ENCODE results near the gene IL1RL1.
A peak's percentile ranks its signal among the peaks of the same experiment; 100 is the strongest.
"Not testable (repeated sequence)": the region's sequence is repeated elsewhere in the genome, so short reads cannot be mapped to it uniquely, and the experiment has no call there.

IL1RL1 gene

DNA sequence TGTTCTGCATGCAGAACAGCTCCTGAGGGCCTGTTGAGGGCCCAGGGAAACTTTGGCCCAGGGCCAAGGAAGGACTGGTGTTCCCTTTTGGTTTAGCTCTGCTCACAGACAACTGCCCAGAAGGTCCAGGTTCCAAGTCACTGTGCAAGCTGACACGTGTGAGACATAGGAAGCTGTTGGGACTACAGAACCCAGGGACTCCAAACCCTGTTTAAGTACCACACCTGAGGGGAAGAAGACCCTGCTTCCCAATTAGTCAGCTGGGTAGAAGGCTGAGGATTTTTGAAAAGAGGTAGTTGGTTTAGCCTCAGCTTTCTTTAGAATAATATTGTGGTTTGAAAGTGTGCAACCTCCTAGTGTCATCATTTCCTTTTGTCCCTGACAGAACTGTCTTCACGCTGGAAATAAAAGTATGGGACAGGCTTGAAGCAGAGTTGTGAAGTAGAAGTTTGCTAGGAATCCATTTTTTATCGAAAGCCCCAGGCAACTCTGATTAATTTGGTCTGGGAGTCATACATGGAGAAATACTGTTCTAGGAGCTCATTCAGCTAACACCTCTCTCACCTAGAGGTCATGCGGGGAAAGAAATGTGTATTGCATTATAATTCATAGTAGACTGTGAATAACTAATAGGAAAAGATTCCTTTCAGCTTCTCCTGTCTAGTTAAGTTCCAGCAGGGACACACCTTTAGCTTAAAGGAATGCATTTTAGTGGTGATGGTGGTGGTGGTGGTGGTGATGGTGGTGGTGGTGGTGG is 19.9 kb upstream of the IL1RL1 start:
- FAIRE-seq (no peak), DNase-seq (ENCODE audit: low spot score) (no peak)

DNA sequence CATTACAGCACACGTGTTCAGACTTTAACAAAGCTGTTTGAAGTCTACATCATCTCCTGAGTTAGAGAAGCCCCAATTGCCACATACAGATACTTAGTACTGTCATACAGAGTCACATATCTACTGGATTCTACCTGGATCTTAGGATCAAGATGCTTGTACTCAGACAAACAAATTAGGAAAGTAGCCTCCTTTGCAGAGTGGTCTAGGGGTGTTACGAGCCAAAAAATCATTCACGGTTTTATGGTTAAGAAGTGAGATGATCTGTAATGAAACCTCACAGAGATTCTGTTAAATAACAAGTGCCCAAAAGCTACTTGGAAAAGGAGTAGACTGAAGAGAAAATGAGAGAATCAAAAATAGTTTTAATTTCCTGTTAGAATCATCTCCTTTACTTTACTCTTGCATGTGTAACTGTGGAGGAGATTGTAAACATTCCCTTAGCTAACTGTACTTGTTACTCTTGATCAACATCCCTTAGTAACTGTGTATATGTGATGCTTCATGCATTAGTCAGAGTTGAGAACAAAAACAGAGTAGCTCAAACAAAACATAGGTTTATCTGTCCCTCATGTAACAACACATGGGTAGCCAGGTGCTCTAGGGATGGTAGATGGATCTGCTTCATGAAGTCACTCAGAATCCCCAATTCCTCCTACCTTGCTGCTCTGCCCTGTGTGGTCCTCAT is 16.4 kb upstream of the IL1RL1 start:
- no peak for DNase-seq (ENCODE audit: low spot score)
- no peak for FAIRE-seq

DNA sequence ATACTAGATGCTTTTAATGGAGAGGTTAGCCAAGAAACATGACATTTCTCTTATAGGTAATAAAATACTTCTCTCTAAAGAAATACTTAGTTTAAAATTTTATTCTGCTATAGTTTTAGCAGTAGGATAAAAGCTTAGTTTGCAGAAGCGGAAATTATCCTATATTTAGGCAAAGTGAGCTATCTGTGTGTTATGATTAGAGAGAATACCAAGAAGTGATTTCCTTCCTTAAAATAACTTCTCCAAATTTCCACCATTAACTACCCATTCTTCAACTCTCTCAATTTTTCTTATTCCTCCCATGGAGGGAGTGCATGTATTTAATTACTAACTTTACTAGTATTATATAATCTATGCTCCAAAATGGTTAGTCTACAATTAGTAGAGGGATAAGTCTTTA is 15.8 kb upstream of the IL1RL1 start:
- no peak for FAIRE-seq
- no peak for DNase-seq (ENCODE audit: low spot score)

DNA sequence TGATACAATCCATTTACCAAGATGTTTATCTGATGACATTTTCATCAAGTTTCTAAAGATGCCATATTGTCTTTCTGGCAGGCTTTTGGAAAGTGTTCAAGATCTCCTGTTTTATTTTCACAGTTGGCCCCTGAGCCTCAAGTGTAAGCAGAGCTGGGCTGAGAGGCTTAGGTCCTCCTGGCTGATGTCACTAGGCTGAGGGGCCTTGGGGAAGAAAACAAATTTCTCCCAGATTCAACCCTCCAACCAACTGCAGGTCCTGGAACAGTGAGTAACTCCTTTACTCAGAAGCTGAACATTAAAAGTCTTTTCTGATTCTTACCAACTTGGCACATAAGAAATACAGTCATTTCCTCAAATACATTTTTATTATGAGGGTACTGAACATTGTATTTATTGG is 14.9 kb upstream of the IL1RL1 start:
- DNase-seq (ENCODE audit: low spot score) (no peak), FAIRE-seq (no peak)

DNA sequence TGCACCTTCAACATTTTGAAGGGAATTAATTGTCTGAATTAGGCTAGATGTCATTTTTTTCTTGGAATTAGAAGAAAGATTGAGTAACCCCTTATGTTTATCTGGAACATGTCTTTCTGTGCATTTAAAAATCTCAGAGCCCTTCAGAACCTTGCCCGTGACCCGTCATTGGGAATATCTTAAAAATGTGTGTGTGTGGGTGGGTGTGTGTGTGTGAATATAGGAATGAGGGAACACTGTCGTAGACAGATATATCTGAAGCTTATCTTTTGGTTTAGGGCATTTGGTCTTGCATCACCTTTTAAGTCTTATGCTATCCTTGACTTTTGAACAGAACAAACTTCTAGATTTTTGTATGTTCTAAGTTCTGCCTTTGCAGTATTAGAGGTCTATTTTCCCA is 13.5 kb upstream of the IL1RL1 start:
- FAIRE-seq = no peak

DNA sequence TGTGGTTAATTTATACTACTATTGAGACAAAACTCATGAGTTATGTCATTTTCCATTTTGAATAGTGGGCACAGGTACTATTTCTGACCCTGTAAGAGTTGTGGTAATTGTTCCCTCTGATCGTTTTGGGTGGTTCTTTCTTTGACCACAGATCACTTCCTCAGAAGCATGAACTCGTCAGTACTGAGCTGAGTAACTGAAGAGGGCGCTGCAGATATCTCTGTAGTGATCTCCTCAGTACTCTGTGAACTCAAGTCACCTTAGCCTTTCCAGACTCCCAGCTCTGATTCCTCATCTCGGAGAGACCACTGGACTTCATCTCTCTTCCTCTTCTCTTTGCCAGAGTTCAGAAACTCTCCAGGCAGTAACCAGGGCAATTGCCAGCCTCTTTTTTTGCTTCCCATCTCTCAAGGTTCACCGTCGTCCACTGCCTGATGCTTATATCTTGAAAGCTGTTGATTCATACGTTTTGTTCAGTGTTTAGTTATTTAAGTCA is 9.4 kb upstream of the IL1RL1 start:
- no peak for DNase-seq (ENCODE audit: low spot score)

More for the DNA sequence above, 13.5 kb upstream of the IL1RL1 start:
- no peak for DNase-seq (ENCODE audit: low spot score)

DNA sequence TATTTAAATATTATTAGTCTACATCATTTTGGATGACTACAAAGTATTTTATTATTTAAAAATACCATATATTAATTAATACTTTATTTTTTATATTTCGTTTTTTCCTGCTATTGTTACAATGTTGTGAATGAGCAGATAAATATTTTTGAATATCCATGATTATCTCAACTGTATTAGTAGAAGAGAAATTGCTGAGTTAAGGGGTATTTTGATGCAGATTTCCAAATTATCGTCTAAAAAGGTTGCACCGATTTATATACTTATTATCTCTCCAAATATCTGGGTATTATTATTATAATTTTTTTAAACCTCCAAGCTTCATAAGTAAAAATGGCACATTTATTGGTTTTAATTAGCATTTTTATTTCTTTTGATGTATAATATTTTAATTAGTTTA is 8.9 kb upstream of the IL1RL1 start:
- no peak for DNase-seq (ENCODE audit: low spot score)
- FAIRE-seq = peak; percentile 38

More for the DNA sequence above, 9.4 kb upstream of the IL1RL1 start:
- FAIRE-seq = no peak

DNA sequence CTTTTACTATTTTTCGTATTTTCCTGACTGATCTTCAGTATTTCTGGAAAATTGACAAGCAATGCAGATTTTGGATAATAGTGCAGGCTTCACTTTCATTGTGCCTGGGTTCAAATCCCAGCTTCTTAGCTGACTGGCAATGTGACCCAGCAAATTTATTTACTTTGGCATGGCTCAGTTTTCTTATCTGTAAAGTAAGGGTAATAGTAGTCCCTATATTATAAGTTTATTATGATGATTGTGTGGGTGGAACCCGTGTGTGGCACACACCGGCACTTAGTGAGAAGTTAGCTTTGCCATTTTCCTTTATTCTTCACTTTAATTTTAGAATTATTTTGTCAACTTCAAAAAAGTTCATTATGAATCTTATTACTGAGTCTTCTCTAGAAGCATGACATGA is 7.8 kb upstream of the IL1RL1 start:
- no peak for FAIRE-seq

DNA sequence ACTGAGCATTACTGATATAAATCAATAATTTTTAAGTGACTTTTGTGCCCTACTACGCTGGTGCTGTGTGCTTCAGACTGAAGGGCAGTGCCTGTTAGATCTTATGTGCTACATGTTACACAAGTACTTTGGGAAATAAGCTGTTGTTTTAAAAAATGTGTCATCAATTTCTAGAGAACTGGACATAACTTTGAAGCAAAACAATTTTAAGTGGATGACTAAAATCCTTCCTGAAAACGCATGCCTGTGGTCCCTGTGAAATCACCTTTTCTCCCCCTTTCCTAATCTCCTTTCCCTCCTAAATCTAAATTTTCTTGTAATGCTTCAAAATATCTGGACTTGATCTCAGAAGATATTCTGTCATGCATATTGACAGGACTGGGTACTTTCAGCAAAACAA is 7.1 kb upstream of the IL1RL1 start:
- FAIRE-seq (no peak), DNase-seq (ENCODE audit: low spot score) (no peak)

More for the DNA sequence above, 7.8 kb upstream of the IL1RL1 start:
- DNase-seq (ENCODE audit: low spot score) = no peak

DNA sequence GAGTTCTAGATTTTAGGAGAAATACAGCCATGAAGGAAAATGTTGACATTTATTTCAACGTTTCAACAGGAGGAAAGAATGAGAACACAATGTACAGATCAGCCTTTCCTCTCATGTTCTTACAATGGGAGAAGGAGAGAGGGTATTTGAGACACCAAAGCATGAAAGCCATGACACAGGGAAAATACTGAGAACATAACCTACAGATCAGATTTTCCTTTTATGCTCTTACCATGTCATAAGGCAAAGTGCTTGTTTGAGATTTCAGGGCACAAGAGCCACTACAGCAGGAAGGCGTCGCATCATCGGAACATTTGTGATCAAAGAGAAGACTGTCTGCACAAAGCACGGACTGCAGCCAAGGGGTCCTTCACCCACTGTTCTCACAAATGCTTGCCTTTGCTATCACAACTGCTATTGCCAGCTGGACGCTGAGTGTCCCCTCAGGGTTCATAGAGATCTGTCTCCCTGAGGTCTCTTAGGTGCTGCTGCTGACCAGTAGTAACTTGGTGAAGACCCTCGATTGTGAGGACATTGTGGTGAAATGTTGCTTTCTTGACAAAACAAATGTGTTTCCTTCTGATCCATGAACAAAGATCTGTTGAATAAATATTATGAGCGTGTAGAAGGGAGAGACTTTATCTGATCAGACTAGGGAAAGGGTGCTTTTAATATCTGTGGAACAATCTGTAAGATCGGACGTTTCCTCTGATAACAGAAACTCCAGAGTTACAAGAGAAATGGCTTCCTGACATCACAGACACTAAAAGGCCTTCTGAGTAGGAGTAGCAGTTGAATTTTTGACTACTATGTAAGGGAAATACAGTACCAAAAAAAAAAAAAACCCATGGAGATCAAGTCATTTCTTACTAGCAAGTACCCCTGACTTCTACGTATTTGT is 6.4 kb upstream of the IL1RL1 start:
- FAIRE-seq = no peak
- DNase-seq (ENCODE audit: low spot score) = no peak

DNA sequence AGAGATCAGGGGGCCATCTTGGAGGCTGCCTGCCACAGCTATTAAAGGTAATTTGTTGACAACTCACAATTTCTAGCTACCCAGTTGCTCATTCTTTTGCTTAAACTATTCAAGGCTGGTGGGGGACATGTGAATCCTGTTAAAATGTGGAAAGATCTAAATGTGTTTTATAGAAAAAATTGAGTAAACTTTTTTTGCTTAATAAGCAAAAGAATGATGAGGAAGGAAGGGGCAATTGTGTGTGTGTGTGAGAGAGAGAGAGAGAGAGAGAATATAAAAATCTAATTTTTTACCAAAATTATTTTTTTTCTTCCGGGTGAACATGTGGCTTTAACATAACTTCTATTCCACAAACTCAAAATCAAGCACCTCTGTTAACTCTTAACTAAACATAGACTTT is 5.2 kb upstream of the IL1RL1 start:
- FAIRE-seq (no peak), DNase-seq (ENCODE audit: low spot score) (no peak)

DNA sequence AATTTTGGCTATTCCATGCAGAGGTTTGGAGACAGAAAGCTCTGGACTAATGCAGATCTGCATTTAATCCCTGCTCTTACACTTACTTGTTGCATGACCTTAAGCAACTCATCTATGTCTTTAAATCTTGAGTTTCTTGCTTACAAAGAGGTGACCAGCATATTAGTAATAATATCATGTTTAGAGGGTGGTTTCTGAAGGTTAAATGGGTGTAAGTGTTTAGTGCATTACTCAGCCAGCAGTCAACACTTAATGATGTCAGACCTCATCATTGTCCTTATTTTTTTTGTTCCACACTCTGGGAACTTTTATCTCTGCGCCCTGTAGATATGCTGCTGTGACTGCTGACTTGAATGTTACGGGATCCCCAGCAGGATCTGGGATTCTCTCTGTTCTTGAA is 1.7 kb downstream of the IL1RL1 start:
- peak; percentile 18 for DNase-seq (ENCODE audit: low spot score)
- FAIRE-seq = no peak

DNA sequence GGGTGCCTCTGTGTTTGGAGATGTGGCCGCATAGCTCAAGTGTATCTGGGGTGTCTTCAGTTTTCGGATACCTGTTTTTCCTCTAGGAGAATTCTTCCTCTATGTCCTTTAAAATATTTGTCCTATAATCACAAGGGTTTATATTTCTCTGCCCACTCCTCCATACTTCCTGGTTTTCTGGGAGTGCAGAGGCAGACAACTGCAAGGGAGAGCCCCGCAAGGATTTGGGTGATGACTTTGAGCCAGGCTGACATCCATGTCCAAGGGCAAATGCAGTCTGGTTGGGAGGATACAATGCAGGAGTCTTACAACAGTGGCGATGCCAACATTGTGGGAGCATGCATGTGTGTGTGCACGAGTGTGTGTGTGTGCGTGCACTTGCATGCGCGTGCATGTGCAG is 2.1 kb downstream of the IL1RL1 start:
- DNase-seq (ENCODE audit: low spot score) (no peak), FAIRE-seq (no peak)

DNA sequence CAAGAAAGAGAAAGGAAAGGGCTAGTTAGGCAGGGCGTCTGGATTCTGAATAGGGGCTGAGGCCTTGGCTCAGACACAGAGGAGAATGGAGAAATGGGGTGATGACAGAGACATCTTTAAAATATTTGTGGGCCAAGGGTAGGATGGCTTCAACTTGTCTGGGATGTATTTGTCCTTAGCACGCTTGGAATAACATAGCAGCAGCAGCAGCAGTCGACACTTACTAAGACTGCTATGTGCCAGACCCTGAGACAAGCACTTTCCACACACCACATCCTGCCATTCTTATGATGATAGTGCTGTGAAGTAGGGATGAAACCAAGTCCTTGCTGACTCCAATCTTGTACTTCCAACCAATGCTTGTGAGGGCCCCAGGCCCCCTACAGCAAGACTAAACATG is 2.6 kb downstream of the IL1RL1 start:
- no peak for DNase-seq (ENCODE audit: low spot score)
- no peak for FAIRE-seq

DNA sequence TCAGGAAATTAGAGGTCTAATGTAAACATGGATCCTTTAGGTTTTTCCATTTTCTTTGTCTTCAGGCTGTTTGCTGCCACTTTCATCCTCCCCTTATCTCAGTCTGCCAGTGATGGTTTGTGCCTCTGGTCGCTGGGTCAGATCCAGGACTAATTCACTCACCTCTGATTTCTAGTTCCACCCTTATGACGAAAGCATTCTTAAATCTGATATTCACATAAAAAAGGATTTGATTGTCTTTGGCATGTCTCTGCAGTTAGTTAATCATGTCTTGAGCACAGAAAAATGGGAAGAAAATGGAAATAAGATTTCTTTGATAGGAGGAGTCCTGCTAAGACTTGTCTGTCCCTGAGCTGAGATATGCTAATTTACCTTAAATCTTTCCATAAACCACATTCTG is 4.6 kb downstream of the IL1RL1 start:
- no peak for DNase-seq (ENCODE audit: low spot score)
- FAIRE-seq = no peak

DNA sequence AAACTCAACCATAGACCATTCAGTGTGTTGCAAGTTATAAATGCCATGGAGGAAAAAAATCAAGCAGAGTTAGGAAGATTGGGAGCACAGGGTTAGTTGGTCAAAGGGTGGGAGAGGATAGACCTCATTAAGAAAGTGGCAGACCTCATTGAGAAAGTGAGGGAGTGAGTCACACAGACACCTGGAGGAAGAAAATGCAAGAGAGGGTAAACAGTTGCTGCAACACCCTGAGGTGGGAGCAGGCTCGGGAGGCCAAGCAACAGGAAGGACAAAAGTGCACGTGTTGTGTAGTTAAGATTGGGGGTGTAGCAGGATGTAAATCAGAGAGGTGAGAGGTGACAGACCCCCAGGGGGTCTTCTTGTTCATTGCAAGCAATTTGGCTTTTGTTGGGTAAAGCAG is 6.4 kb downstream of the IL1RL1 start:
- FAIRE-seq = no peak

DNA sequence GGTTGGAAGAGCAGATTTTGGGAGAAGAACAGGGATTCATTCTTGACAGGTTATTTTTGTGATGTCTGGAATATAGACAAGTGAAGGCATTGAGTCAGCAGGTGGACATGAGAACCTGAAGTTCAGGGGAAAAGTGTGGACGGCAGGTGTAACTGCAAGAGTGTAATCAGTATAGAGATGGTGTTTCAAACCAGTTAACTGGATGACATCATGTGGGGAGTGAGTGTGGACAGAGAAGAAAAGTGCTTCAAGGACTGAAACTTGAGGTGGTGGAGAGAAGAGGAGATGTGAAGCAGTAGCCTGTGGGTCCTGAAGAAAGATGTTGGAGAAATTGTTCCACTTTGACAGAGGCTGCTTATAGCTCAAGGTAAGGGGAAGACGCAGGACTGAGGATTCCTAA is 7.1 kb downstream of the IL1RL1 start:
- FAIRE-seq (no peak), DNase-seq (ENCODE audit: low spot score) (no peak)

More for the DNA sequence above, 6.4 kb downstream of the IL1RL1 start:
- DNase-seq (ENCODE audit: low spot score) = no peak

DNA sequence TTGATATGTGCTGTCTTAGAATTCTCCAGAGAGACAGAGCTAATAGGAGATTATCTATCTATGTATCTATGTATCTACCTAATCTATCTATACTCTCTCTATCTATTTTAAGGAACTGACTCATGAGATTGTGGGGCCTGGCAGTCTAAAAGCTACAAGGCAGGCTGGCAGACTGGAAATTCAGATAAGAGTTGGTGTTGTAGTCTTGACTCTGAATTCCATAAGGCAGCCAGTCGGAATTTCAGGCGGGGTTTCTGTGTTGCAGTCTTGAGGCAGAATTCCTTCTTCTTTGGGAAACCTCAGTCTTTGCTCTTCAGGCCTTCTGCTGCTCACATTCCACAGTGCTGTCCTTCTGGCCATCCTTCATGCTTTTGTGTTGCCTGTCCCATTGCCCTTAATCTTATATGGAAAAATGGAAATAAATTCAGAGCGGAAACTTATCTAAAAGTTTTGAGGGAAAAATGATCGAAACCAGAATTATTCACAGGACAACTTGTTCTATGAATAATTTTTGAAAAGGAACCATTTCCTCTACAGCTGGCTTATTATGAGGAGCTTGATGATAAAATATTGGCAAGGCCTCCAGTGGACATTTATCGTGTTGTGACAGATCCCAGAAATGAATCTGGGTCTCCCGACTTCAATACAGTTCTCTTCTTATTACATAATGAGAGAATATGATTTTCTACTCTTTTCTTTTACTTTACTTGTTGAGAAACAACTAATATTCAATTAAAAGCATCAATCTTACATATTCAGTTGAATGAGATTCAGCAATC is 10.8 kb downstream of the IL1RL1 start:
- DNase-seq (ENCODE audit: low spot score) (no peak), FAIRE-seq (no peak)

DNA sequence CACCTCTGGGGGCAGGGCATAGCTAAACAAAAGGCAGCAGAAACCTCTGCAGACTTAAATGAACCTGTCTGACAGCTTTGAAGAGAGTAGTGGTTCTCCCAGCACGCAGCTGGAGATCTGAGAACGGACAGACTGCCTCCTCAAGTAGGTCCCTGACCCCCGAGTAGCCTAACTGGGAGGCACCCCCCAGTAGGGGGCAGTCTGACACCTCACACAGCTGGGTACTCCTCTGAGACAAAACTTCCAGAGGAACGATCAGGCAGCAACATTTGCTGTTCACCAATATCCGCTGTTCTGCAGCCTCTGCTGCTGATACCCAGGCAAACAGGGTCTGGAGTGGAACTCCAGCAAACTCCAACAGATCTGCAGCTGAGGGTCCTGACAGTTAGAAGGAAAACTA is 13.6 kb downstream of the IL1RL1 start:
- DNase-seq (ENCODE audit: low spot score); FAIRE-seq: not testable (repeated sequence)

DNA sequence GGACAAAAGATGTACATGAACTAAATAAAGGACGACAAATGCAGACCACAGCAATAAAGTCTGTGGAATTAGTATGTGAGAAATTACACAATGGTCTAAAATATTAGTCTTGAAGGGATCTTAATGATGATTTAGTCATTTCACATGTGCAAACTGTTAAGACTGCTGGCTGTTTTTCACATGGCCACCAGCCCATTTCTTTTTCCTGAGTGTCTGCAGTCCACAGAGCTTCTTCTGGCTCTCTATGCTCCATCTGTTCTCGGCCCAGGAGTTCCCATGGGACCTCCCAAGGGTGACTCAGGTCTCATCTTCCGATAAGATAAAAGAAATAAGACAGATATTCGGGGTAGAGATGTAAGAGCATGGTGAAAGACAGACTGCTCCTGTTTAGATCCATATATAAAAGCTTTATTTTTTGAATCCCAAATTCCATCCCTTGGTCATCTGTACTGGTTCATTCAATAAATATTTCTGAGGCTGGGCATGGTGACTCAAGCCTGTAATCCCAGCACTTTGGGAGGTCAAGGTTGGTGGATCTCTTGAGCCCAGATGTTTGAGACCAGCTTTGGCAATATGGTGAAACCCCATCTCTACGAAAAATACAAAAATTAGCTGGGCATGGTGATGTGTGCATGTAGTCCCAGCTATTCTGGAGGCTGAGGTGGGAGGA is 20.1 kb downstream of the IL1RL1 start:
- DNase-seq (ENCODE audit: low spot score) (no peak), FAIRE-seq (no peak)

DNA sequence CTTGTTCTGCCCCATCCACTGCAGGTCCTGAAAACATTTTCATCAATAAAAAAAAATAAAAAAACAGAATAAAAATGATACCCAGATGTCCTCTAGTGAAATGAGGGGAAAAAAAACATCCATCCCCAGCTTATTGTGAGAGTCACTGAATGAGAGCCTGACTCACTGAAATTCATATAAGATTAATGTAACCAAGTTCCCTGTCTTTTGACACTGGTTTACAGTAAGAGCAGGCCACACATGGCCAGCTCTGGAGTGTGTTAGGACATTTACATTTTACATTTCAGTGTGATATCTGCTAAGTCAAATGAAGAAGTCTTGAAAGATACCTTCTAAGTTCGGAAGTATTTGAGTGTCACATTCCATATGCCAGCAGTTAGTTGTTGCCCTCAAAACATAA is 23.1 kb downstream of the IL1RL1 start:
- FAIRE-seq = no peak

More for the DNA sequence above, 23.1 kb downstream of the IL1RL1 start:
- DNase-seq (ENCODE audit: low spot score) = no peak

Data from RCC 7860 (cell line).